MM.1S (cell line): Measurements from ENCODE around the gene ELAVL3.

ENCODE experiments used
- EZH2 ChIP-seq: fragments of 300-600 bp; sonication (generic); optimal IDR thresholded peaks from 2 replicates; pipeline ENCODE3; 2017; ENCODE audit warnings: low read depth, mild to moderate bottlenecking, antibody characterized with exemption, low read length, mixed read lengths
- EZH2phosphoT487 ChIP-seq: fragments of 300-600 bp; sonication (generic); IDR thresholded peaks from 2 replicates; pipeline ENCODE4 v1.6.1; 2018; ENCODE audit warnings: antibody characterized with exemption, low read length
- TF ChIP-seq, protein P1 (sequence below): fragments of 300-600 bp; sonication (generic); IDR thresholded peaks from 2 replicates; pipeline ENCODE4 v1.5.1; 2016; ENCODE audit warnings: antibody characterized with exemption, low read length, mixed read lengths

DNA sequence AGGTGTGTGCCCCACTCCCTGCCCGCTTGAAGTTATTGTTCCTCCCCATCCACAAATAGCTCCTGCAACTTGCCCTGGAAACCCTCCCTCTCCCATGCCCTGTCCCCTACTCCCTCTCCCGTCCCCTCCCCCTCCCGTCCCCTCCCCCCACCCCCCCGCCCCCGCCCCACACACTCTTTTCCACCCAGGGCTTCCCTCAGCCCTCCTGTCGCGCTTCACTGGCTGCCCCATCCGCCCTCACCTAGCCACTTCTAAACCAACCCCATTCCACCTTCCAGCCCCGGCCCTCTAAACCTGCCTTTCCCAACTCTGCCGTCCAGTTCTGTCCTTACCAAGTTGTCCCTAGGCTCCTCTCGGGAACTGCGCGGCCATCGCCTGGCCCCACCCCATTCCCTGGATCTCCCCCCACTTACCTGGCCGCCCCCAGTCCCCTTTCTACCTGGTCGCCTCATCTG lies 62.7 kb downstream of the ELAVL3 start:
- TF ChIP-seq, protein P1, sequence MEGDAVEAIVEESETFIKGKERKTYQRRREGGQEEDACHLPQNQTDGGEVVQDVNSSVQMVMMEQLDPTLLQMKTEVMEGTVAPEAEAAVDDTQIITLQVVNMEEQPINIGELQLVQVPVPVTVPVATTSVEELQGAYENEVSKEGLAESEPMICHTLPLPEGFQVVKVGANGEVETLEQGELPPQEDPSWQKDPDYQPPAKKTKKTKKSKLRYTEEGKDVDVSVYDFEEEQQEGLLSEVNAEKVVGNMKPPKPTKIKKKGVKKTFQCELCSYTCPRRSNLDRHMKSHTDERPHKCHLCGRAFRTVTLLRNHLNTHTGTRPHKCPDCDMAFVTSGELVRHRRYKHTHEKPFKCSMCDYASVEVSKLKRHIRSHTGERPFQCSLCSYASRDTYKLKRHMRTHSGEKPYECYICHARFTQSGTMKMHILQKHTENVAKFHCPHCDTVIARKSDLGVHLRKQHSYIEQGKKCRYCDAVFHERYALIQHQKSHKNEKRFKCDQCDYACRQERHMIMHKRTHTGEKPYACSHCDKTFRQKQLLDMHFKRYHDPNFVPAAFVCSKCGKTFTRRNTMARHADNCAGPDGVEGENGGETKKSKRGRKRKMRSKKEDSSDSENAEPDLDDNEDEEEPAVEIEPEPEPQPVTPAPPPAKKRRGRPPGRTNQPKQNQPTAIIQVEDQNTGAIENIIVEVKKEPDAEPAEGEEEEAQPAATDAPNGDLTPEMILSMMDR, result no peak
- TF ChIP-seq EZH2 (no peak), EZH2phosphoT487 (no peak)
